Large intestine (tissue), 3 donors: ENCODE data around the gene TMEM151B. TPM values are rescaled to one million over a fixed set of nuclear protein-coding genes. Genes with fewer than 3 reads are reported as not detected.

ENCODE experiments used
- DNase-seq, 2 donors: peaks; one replicate each; pipeline versions ENCODE4 v3.0.0 to v3.0.0-alpha.2; 2013
- H3K27ac ChIP-seq: one replicate; pipeline ENCODE4 v1.5.1; 2013; ENCODE audit warnings: low read length
- H3K27me3 ChIP-seq: 2 replicates; pipeline ENCODE4 v1.6.1; 2013; ENCODE audit warnings: low read length; ENCODE audit not compliant: control insufficient read depth, insufficient read depth
- H3K36me3 ChIP-seq: 2 replicates; pipeline ENCODE4 v1.6.1; 2013; ENCODE audit warnings: low read length; ENCODE audit not compliant: control insufficient read depth, insufficient read depth
- H3K4me1 ChIP-seq: one replicate; pipeline ENCODE4 v1.6.1; 2013; ENCODE audit warnings: low read length; ENCODE audit not compliant: control insufficient read depth, insufficient read depth
- H3K4me3 ChIP-seq: one replicate; pipeline ENCODE4 v1.5.1; 2013; ENCODE audit warnings: low read length
- H3K9me3 ChIP-seq: one replicate; pipeline ENCODE4 v1.6.1; 2013; ENCODE audit warnings: mild to moderate bottlenecking, low read depth, low read length, moderate library complexity; ENCODE audit not compliant: control insufficient read depth
- WGBS: methylation state at CpG from one replicate; pipeline ENCODE4 v1.1.5; 2013; ENCODE audit warnings: low lambda C conversion rate; ENCODE audit not compliant: insufficient coverage; 5-methylcytosine and 5-hydroxymethylcytosine counted together
- polyA plus RNA-seq: library from polyadenylated mRNA; unstranded; fragments of 120-200 nt; gene quantifications from one replicate; pipeline ENCODE4 v1.2.1, GENCODE V29; 2013

The TMEM151B gene
- polyA plus RNA-seq, 1 donor = 3.2 TPM

GRCh38 chr6:44265722-44266233 lies 4.5 kb upstream of the TMEM151B start:
- 3% methylated on average over 3 of the region's 17 CpGs for WGBS
- no peak overlapping the region for H3K4me3 ChIP-seq
- no peak for DNase-seq
- H3K36me3 ChIP-seq = peaks cover 14% of the 10 kb centered on the region
- peaks cover 22% of the 10 kb centered on the region for H3K27me3 ChIP-seq
- H3K9me3 ChIP-seq = peaks cover 4% of the 10 kb centered on the region
- peaks cover 30% of the 10 kb centered on the region for H3K4me1 ChIP-seq
- no peak overlapping the region for H3K27ac ChIP-seq

- peaks cover 30% of the 10 kb centered on the region for H3K4me1 ChIP-seq
- peaks cover 27% of the 10 kb centered on the region for H3K27me3 ChIP-seq
- DNase-seq = no peak
- WGBS = no CpG with 5 or more reads among the region's 3 CpGs
- H3K9me3 ChIP-seq = peaks cover 4% of the 10 kb centered on the region
- peaks cover 11% of the 10 kb centered on the region for H3K36me3 ChIP-seq
- H3K27ac ChIP-seq = no peak overlapping the region
- no peak overlapping the region for H3K4me3 ChIP-seq
Measured at GRCh38 chr6:44266347-44266746, 3.9 kb upstream of the TMEM151B start.

GRCh38 chr6:44267252-44267651 lies 3.0 kb upstream of the TMEM151B start:
- Histone ChIP-seq H3K27me3 (peaks cover 36% of the 10 kb centered on the region), H3K27ac (no peak overlapping the region), H3K36me3 (peaks cover 3% of the 10 kb centered on the region), H3K4me3 (no peak overlapping the region), H3K9me3 (peaks cover 4% of the 10 kb centered on the region), H3K4me1 (peaks cover 27% of the 10 kb centered on the region)
- WGBS = no CpG with 5 or more reads among the region's 10 CpGs
- no peak for DNase-seq

- peaks cover 45% of the 10 kb centered on the region for H3K27me3 ChIP-seq
- no peak overlapping the region for H3K27ac ChIP-seq
- peak; percentile 46 to 66 for DNase-seq
- WGBS = no CpG with 5 or more reads among the region's 5 CpGs
- no peaks in the 10 kb centered on the region for H3K36me3 ChIP-seq
- H3K9me3 ChIP-seq = peaks cover 4% of the 10 kb centered on the region
- peaks cover 17% of the 10 kb centered on the region for H3K4me1 ChIP-seq
- no peak overlapping the region for H3K4me3 ChIP-seq
Measured at GRCh38 chr6:44268095-44268628, 2.1 kb upstream of the TMEM151B start.

- no peak for DNase-seq
- peaks cover 4% of the 10 kb centered on the region for H3K9me3 ChIP-seq
- H3K27ac ChIP-seq = no peak overlapping the region
- H3K27me3 ChIP-seq = peaks cover 57% of the 10 kb centered on the region
- no CpG with 5 or more reads among the region's 1 CpG for WGBS
- no peaks in the 10 kb centered on the region for H3K36me3 ChIP-seq
- no peak overlapping the region for H3K4me3 ChIP-seq
- H3K4me1 ChIP-seq = peaks cover 6% of the 10 kb centered on the region
Measured at GRCh38 chr6:44269178-44269920, 901 bp upstream of the TMEM151B start.

GRCh38 chr6:44270526-44271405 lies 516 bp downstream of the TMEM151B start:
- WGBS = no CpG with 5 or more reads among the region's 90 CpGs
- DNase-seq = no peak
- no peaks in the 10 kb centered on the region for H3K36me3 ChIP-seq
- H3K27me3 ChIP-seq = peaks cover 69% of the 10 kb centered on the region
- H3K9me3 ChIP-seq = peaks cover 6% of the 10 kb centered on the region
- H3K27ac ChIP-seq = no peak overlapping the region
- H3K4me3 ChIP-seq = no peak overlapping the region
- no peaks in the 10 kb centered on the region for H3K4me1 ChIP-seq

- H3K36me3 ChIP-seq = no peaks in the 10 kb centered on the region
- DNase-seq = no peak
- peaks cover 3% of the 10 kb centered on the region for H3K4me1 ChIP-seq
- peaks cover 8% of the 10 kb centered on the region for H3K9me3 ChIP-seq
- no peak overlapping the region for H3K27ac ChIP-seq
- peaks cover 73% of the 10 kb centered on the region for H3K27me3 ChIP-seq
- 90% methylated on average over 2 of the region's 6 CpGs for WGBS
- no peak overlapping the region for H3K4me3 ChIP-seq
Measured at GRCh38 chr6:44271406-44271723, 1.1 kb downstream of the TMEM151B start.

- H3K36me3 ChIP-seq = no peaks in the 10 kb centered on the region
- WGBS = 75% methylated on average over 2 of the region's 3 CpGs
- H3K27me3 ChIP-seq = peaks cover 79% of the 10 kb centered on the region
- no peak overlapping the region for H3K27ac ChIP-seq
- H3K4me3 ChIP-seq = no peak overlapping the region
- peaks cover 5% of the 10 kb centered on the region for H3K4me1 ChIP-seq
- no peak for DNase-seq
- peaks cover 9% of the 10 kb centered on the region for H3K9me3 ChIP-seq
Measured at GRCh38 chr6:44271914-44272313, 1.7 kb downstream of the TMEM151B start.

- Histone ChIP-seq H3K36me3 (no peaks in the 10 kb centered on the region), H3K9me3 (peaks cover 9% of the 10 kb centered on the region), H3K27me3 (peaks cover 85% of the 10 kb centered on the region), H3K4me1 (peaks cover 5% of the 10 kb centered on the region), H3K4me3 (no peak overlapping the region), H3K27ac (no peak overlapping the region)
- 86% methylated on average over 1 of the region's 3 CpGs for WGBS
- DNase-seq = no peak
Measured at GRCh38 chr6:44272529-44272928, 2.3 kb downstream of the TMEM151B start.

GRCh38 chr6:44272999-44273566 lies 2.8 kb downstream of the TMEM151B start:
- no peak overlapping the region for H3K4me3 ChIP-seq
- H3K27me3 ChIP-seq = peaks cover 89% of the 10 kb centered on the region

More at GRCh38 chr6:44272999-44273566, 2.8 kb downstream of the TMEM151B start:
- H3K36me3 ChIP-seq = no peaks in the 10 kb centered on the region
- DNase-seq = no peak
- no peak overlapping the region for H3K27ac ChIP-seq
- H3K4me1 ChIP-seq = peaks cover 5% of the 10 kb centered on the region
- no CpG with 5 or more reads among the region's 23 CpGs for WGBS
- peaks cover 9% of the 10 kb centered on the region for H3K9me3 ChIP-seq
